ENCODE data around the gene PRPH2.

Gene PRPH2

DNA sequence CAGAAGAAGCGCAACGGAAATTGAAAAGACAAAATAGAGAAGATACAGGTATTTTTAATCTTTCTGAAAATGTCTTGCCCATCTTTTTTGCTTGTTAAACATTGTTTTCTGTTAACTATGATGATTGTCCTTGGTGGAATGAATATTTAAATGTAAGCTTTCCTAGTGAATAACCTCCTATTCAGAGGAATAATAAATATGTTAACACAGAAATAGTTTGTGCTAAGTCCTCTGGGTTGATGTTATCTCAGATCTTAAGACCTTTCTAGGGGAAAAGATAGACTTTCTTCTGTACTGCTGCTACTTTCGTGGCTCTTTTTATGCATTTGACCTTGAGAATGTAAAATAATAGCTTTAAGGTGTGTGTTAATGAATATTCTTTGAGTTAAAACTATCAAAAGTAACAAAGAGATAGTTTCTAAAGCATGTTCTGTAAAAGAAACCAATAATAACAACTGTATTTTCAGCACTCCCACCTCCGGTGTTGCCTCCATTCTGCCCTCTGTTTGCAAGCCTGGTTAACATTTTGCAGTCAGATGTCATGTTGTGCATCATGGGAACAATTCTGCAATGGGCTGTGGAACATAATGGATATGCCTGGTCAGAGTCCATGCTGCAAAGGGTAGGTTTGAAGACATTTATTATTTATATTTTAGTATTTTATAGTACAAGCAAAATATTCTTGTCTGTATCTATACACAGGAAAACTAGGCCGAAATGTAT, 70.2 kb downstream of the PRPH2 start:
- Histone ChIP-seq H4K20me1 (ENCODE audit: low read depth, low read length) (no peaks in the 10 kb centered on the region), H3K79me2 (ENCODE audit: insufficient read depth, low read length) (no peaks in the 10 kb centered on the region)
- TF ChIP-seq EZH2phosphoT487 (conservative IDR thresholded peaks at IDR 0.05; ENCODE audit: low read length): no peak
- TF ChIP-seq, protein P1, sequence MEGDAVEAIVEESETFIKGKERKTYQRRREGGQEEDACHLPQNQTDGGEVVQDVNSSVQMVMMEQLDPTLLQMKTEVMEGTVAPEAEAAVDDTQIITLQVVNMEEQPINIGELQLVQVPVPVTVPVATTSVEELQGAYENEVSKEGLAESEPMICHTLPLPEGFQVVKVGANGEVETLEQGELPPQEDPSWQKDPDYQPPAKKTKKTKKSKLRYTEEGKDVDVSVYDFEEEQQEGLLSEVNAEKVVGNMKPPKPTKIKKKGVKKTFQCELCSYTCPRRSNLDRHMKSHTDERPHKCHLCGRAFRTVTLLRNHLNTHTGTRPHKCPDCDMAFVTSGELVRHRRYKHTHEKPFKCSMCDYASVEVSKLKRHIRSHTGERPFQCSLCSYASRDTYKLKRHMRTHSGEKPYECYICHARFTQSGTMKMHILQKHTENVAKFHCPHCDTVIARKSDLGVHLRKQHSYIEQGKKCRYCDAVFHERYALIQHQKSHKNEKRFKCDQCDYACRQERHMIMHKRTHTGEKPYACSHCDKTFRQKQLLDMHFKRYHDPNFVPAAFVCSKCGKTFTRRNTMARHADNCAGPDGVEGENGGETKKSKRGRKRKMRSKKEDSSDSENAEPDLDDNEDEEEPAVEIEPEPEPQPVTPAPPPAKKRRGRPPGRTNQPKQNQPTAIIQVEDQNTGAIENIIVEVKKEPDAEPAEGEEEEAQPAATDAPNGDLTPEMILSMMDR (IDR thresholded peaks at IDR 0.05; ENCODE audit: insufficient read depth, low read length, poor library complexity, severe bottlenecking): no peak

More for the DNA sequence above, 70.2 kb downstream of the PRPH2 start:
- H2AFZ ChIP-seq (ENCODE audit: low read depth, low read length, severe bottlenecking): no peak overlapping the region
- H3K27ac ChIP-seq (ENCODE audit: low read depth, low read length): no peak overlapping the region
- H3F3A ChIP-seq (ENCODE audit: insufficient read depth): no peaks in the 10 kb centered on the region; the same call in 1 of the 2 replicates
- no peaks in the 10 kb centered on the region for H3K27me3 ChIP-seq (ENCODE audit: low read length)
- H3K36me3 ChIP-seq (ENCODE audit: low read length): peaks cover 14% of the 10 kb centered on the region
- H3K9ac ChIP-seq (ENCODE audit: low read length): no peak overlapping the region
- H3K4me3 ChIP-seq (ENCODE audit: insufficient read depth, low read length, poor library complexity, severe bottlenecking): no peak overlapping the region
- no peaks in the 10 kb centered on the region for H3K9me3 ChIP-seq (ENCODE audit: insufficient read depth, low read length)
- no peak overlapping the region for H3K4me2 ChIP-seq (ENCODE audit: low read depth, low read length, poor library complexity, severe bottlenecking)
- no peaks in the 10 kb centered on the region for H3K9me2 ChIP-seq (replicated peaks; ENCODE audit: insufficient read depth, low read length)

All from SU-DHL-6 (cell line).